ENCODE measurements around the gene B9D2.

Gene B9D2

GRCh38 chr19:41402010-41402409 lies 38.1 kb upstream of the B9D2 start:
- no peak for DNase-seq (ENCODE audit: low read depth, low spot score)
- POLR2A ChIA-PET, result no interaction called here
- no peak for TF ChIP-seq CTCF (IDR thresholded peaks at IDR 0.05; ENCODE audit: insufficient read depth, low read length, missing control alignments)
- H3K4me3 ChIP-seq (ENCODE audit: low read depth, low read length), result no peak overlapping the region
- CTCF ChIA-PET, result interaction anchor here (1.0 to 1.2 kb wide), 2 partner anchors 48 to 94 kb away, joined by 3 to 4 read pairs; no protein-coding TSS in a partner anchor

GRCh38 chr19:41401483-41401882 lies 37.5 kb upstream of the B9D2 start:
- ChIA-PET CTCF (interaction anchor here (1.0 to 1.2 kb wide), 2 partner anchors 48 to 93 kb away, joined by 3 to 4 read pairs; no protein-coding TSS in a partner anchor), POLR2A (no interaction called here)

GRCh38 chr19:41399525-41399924 lies 35.6 kb upstream of the B9D2 start:
- CTCF ChIA-PET, result interaction anchor here (1.0 kb wide), 1 partner anchor 32 kb away, joined by 4 read pairs; no protein-coding TSS in a partner anchor

More at GRCh38 chr19:41401483-41401882, 37.5 kb upstream of the B9D2 start:
- H3K4me3 ChIP-seq (ENCODE audit: low read depth, low read length), result no peak overlapping the region
- no peak for TF ChIP-seq CTCF (IDR thresholded peaks at IDR 0.05; ENCODE audit: insufficient read depth, low read length, missing control alignments)
- no peak for DNase-seq (ENCODE audit: low read depth, low spot score)

GRCh38 chr19:41399091-41399490 lies 35.1 kb upstream of the B9D2 start:
- no peak for TF ChIP-seq CTCF (IDR thresholded peaks at IDR 0.05; ENCODE audit: insufficient read depth, low read length, missing control alignments)
- CTCF ChIA-PET, result interaction anchor here (1.0 to 1.5 kb wide), 2 partner anchors 32 to 77 kb away, joined by 3 to 4 read pairs; no protein-coding TSS in a partner anchor
- POLR2A ChIA-PET, result no interaction called here
- DNase-seq (ENCODE audit: low read depth, low spot score), result no peak
- H3K4me3 ChIP-seq (ENCODE audit: low read depth, low read length), result peak overlapping the region; percentile 92

More at GRCh38 chr19:41399525-41399924, 35.6 kb upstream of the B9D2 start:
- DNase-seq (ENCODE audit: low read depth, low spot score), result no peak
- POLR2A ChIA-PET, result no interaction called here
- H3K4me3 ChIP-seq (ENCODE audit: low read depth, low read length), result no peak overlapping the region
- no peak for TF ChIP-seq CTCF (IDR thresholded peaks at IDR 0.05; ENCODE audit: insufficient read depth, low read length, missing control alignments)

- CTCF ChIA-PET, result interaction anchor here (1.0 to 1.5 kb wide), 2 partner anchors 33 to 77 kb away, joined by 3 to 4 read pairs; no protein-coding TSS in a partner anchor
- TF ChIP-seq CTCF (IDR thresholded peaks at IDR 0.05; ENCODE audit: insufficient read depth, low read length, missing control alignments), result no peak
- peak overlapping the region; percentile 92 for H3K4me3 ChIP-seq (ENCODE audit: low read depth, low read length)
- no peak for DNase-seq (ENCODE audit: low read depth, low spot score)
- POLR2A ChIA-PET, result interaction anchor here (0.6 kb wide), 1 partner anchor 20 kb away, joined by 3 read pairs; no protein-coding TSS in a partner anchor
These were observed 34.6 kb upstream of the B9D2 start for GRCh38 chr19:41398598-41398997.

- H3K4me3 ChIP-seq (ENCODE audit: low read depth, low read length), result peak overlapping the region; percentile 92
- POLR2A ChIA-PET, result interaction anchor here (0.6 kb wide), 1 partner anchor 21 kb away, joined by 3 read pairs; no protein-coding TSS in a partner anchor
- CTCF ChIA-PET, result interaction anchor here (1.5 kb wide), 1 partner anchor 76 kb away, joined by 3 read pairs; no protein-coding TSS in a partner anchor
- no peak for TF ChIP-seq CTCF (IDR thresholded peaks at IDR 0.05; ENCODE audit: insufficient read depth, low read length, missing control alignments)
- no peak for DNase-seq (ENCODE audit: low read depth, low spot score)
These were observed 34.1 kb upstream of the B9D2 start for GRCh38 chr19:41398050-41398418.

Data from AG04449 (cell line).